Stimulated activated CD4-positive, alpha-beta T cell treated with anti-CD3 and anti-CD28 coated beads, TNF-alpha, amount 100 ng/mL, for 4 hours (primary cell): ENCODE data around the gene RNF166.

ENCODE experiments used
- DNase-seq, 3 experiments: peaks; one replicate each; pipeline ENCODE4 v3.0.0-alpha.2; 2020; ENCODE audit warnings: low read depth in 3 of 3

Gene RNF166

GRCh38 chr16:88739139-88739976 is 33.1 kb upstream of the RNF166 start:
- DNase-seq = no peak

- DNase-seq = no peak
Observed at GRCh38 chr16:88738151-88739084, 32.2 kb upstream of the RNF166 start.

- peak; percentile 32 to 48 (median 37) for DNase-seq
Observed at GRCh38 chr16:88737298-88738150, 31.3 kb upstream of the RNF166 start.

- DNase-seq = no peak
Observed at GRCh38 chr16:88736496-88736895, 30.3 kb upstream of the RNF166 start.

GRCh38 chr16:88736088-88736487 is 29.9 kb upstream of the RNF166 start:
- DNase-seq = no peak

GRCh38 chr16:88735616-88736015 is 29.4 kb upstream of the RNF166 start:
- DNase-seq = no peak

- no peak for DNase-seq
Observed at GRCh38 chr16:88735121-88735520, 28.9 kb upstream of the RNF166 start.

GRCh38 chr16:88734361-88734728 is 28.1 kb upstream of the RNF166 start:
- no peak for DNase-seq

- DNase-seq = no peak
Observed at GRCh38 chr16:88733630-88734360, 27.6 kb upstream of the RNF166 start.

- no peak for DNase-seq
Observed at GRCh38 chr16:88732961-88733294, 26.7 kb upstream of the RNF166 start.

- DNase-seq = no peak
Observed at GRCh38 chr16:88732172-88732960, 26.2 kb upstream of the RNF166 start.

- DNase-seq = no peak
Observed at GRCh38 chr16:88731699-88732098, 25.5 kb upstream of the RNF166 start.

GRCh38 chr16:88730632-88731607 is 24.7 kb upstream of the RNF166 start:
- no peak for DNase-seq

- no peak for DNase-seq
Observed at GRCh38 chr16:88727871-88728270, 21.7 kb upstream of the RNF166 start.

GRCh38 chr16:88726981-88727380 is 20.8 kb upstream of the RNF166 start:
- DNase-seq = no peak

- no peak for DNase-seq
Observed at GRCh38 chr16:88726408-88726749, 20.2 kb upstream of the RNF166 start.

GRCh38 chr16:88725609-88726407 is 19.6 kb upstream of the RNF166 start:
- no peak for DNase-seq

- no peak for DNase-seq
Observed at GRCh38 chr16:88724855-88725555, 18.8 kb upstream of the RNF166 start.
